B cell (primary cell): Measurements from ENCODE around the gene MT4.

Source experiments
- EZH2 ChIP-seq: IDR thresholded peaks from 2 replicates; pipeline ENCODE4 v1.6.1; 2012; ENCODE audit warnings: borderline replicate concordance, low read depth, mild to moderate bottlenecking, moderate library complexity, low read length; ENCODE audit not compliant: insufficient read depth, poor library complexity, severe bottlenecking
- TF ChIP-seq, protein P1 (sequence below): fragments of 200-600 bp; IDR thresholded peaks from one replicate; pipeline ENCODE4 v1.8.0; 2022; ENCODE audit warnings: antibody characterized with exemption, mild to moderate bottlenecking

DNA sequence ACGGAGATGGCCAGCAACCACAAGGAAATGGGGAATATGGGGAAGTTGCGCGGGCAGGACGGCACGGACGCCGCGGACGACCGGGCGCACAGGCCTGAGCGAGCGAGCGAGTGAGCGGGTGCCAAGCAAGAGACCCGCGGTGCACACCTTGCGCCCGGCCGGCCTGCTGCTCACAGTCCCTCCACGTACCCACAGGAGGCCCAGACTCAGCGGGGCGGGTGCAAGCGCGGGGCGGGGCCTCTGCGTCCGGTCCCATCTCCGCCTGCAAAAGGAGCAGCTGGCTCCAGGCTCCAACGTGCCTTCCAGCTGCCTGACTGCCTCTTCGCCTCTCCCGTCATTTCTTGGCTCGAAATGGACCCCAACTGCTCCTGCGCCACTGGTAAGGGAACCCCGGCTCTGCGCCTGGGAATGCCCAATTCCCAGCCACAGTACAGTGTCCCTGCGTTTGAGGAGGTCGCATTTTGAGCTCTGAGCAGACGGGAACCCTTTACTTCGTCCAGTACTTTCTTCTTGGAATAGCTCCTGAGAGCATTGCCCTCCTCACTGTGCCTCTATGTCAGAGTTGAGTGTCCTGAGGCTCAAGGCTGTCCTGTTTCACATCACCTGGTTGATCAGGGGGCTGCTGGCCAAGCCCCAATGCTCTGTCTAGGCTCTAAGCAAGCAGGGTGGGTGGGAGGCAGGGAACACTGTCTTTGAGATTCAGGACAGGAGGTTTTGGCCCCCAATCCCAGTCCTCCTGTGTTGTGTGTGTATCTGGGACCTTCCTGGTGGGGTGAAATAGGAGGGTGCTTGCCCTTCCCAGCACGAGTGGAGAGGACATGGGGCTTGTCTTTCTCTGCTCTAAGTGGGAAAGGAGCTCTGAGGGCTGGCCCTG, 52.6 kb downstream of the MT4 start:
- TF ChIP-seq, protein P1, sequence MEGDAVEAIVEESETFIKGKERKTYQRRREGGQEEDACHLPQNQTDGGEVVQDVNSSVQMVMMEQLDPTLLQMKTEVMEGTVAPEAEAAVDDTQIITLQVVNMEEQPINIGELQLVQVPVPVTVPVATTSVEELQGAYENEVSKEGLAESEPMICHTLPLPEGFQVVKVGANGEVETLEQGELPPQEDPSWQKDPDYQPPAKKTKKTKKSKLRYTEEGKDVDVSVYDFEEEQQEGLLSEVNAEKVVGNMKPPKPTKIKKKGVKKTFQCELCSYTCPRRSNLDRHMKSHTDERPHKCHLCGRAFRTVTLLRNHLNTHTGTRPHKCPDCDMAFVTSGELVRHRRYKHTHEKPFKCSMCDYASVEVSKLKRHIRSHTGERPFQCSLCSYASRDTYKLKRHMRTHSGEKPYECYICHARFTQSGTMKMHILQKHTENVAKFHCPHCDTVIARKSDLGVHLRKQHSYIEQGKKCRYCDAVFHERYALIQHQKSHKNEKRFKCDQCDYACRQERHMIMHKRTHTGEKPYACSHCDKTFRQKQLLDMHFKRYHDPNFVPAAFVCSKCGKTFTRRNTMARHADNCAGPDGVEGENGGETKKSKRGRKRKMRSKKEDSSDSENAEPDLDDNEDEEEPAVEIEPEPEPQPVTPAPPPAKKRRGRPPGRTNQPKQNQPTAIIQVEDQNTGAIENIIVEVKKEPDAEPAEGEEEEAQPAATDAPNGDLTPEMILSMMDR = no peak
- no peak for TF ChIP-seq EZH2
